ENCODE measurements around the gene ANKRD9.

The ANKRD9 gene

GRCh38 chr14:102508774-102509745, 516 bp downstream of the ANKRD9 start:
- no peaks in the 10 kb centered on the region for H3K27me3 Mint-ChIP-seq
- H3K4me3 Mint-ChIP-seq, result peak overlapping the region; percentile 63
- H3K27ac Mint-ChIP-seq, result no peak overlapping the region
- H3K9me3 Mint-ChIP-seq, result no peaks in the 10 kb centered on the region
- H3K36me3 Mint-ChIP-seq (ENCODE audit: low read depth), result peaks cover 5% of the 10 kb centered on the region
- H3K4me1 Mint-ChIP-seq (ENCODE audit: low read depth), result peaks cover 16% of the 10 kb centered on the region

- Mint-ChIP-seq H3K9me3 (no peaks in the 10 kb centered on the region), H3K27ac (no peak overlapping the region), H3K4me1 (ENCODE audit: low read depth) (peaks cover 16% of the 10 kb centered on the region), H3K4me3 (peak overlapping the region; percentile 63), H3K36me3 (ENCODE audit: low read depth) (peaks cover 5% of the 10 kb centered on the region), H3K27me3 (no peaks in the 10 kb centered on the region)
Observed at GRCh38 chr14:102508410-102508773, 1.2 kb downstream of the ANKRD9 start.

DNA sequence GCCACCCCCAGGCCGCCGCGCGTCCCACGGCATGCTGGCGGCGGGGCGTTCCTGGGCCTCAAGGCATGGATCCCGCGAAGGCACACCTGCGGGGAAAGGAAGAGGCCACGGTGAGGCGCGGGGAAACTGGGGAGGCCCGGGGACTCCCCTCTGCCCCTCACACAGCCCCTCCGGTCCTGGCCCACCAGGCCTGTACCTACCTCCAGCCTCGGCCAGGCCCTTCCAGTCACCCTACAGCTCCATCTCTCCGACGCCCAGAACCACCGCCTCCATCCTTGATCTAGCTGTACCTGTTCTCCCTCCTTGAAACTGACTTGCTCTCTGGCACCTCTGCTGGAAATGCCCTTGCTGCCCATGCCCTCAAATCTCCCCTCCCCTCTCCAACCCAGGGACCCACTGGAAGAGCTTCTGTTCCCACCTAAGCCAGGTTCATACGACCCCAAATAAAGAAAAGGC, 1.7 kb downstream of the ANKRD9 start:
- peaks cover 5% of the 10 kb centered on the region for H3K36me3 Mint-ChIP-seq (ENCODE audit: low read depth)
- H3K4me3 Mint-ChIP-seq, result no peak overlapping the region
- H3K9me3 Mint-ChIP-seq, result no peaks in the 10 kb centered on the region

GRCh38 chr14:102507081-102507856, 2.3 kb downstream of the ANKRD9 start:
- no peaks in the 10 kb centered on the region for H3K27me3 Mint-ChIP-seq
- peaks cover 5% of the 10 kb centered on the region for H3K36me3 Mint-ChIP-seq (ENCODE audit: low read depth)
- H3K4me1 Mint-ChIP-seq (ENCODE audit: low read depth), result peaks cover 16% of the 10 kb centered on the region
- no peak overlapping the region for H3K27ac Mint-ChIP-seq
- no peak overlapping the region for H3K4me3 Mint-ChIP-seq
- H3K9me3 Mint-ChIP-seq, result no peaks in the 10 kb centered on the region

More for the DNA sequence above, 1.7 kb downstream of the ANKRD9 start:
- peaks cover 16% of the 10 kb centered on the region for H3K4me1 Mint-ChIP-seq (ENCODE audit: low read depth)
- H3K27me3 Mint-ChIP-seq, result no peaks in the 10 kb centered on the region
- H3K27ac Mint-ChIP-seq, result no peak overlapping the region

DNA sequence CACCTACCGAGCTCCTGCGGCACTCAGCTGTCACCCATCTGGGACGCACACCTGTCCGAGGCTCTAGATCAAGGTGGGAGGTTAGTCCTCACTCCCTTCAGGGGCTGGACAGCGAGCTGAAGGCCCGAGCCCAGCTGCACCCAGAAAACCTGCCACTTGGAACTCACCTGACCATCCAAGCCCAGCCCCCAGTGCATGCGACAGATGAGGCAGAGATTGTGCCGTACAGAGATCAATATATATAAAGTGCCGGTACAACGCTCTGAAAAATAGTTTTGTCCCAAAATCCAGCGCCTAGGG, 3.0 kb downstream of the ANKRD9 start:
- Mint-ChIP-seq H3K9me3 (no peaks in the 10 kb centered on the region), H3K4me1 (ENCODE audit: low read depth) (peaks cover 14% of the 10 kb centered on the region), H3K27ac (no peak overlapping the region), H3K36me3 (ENCODE audit: low read depth) (peaks cover 5% of the 10 kb centered on the region), H3K27me3 (no peaks in the 10 kb centered on the region), H3K4me3 (no peak overlapping the region)

- Mint-ChIP-seq H3K27me3 (no peaks in the 10 kb centered on the region), H3K27ac (no peak overlapping the region), H3K36me3 (ENCODE audit: low read depth) (peaks cover 5% of the 10 kb centered on the region), H3K9me3 (no peaks in the 10 kb centered on the region), H3K4me3 (no peak overlapping the region), H3K4me1 (ENCODE audit: low read depth) (peaks cover 9% of the 10 kb centered on the region)
Observed at GRCh38 chr14:102505775-102506625, 3.6 kb downstream of the ANKRD9 start.

- Mint-ChIP-seq H3K27ac (no peak overlapping the region), H3K9me3 (no peaks in the 10 kb centered on the region)
Observed at GRCh38 chr14:102505000-102505619, 4.5 kb downstream of the ANKRD9 start.

GRCh38 chr14:102504328-102504999, 5.1 kb downstream of the ANKRD9 start:
- no peaks in the 10 kb centered on the region for H3K9me3 Mint-ChIP-seq
- peaks cover 5% of the 10 kb centered on the region for H3K36me3 Mint-ChIP-seq (ENCODE audit: low read depth)
- no peak overlapping the region for H3K4me3 Mint-ChIP-seq
- no peak overlapping the region for H3K27ac Mint-ChIP-seq
- no peaks in the 10 kb centered on the region for H3K27me3 Mint-ChIP-seq
- peaks cover 8% of the 10 kb centered on the region for H3K4me1 Mint-ChIP-seq (ENCODE audit: low read depth)

More at GRCh38 chr14:102505000-102505619, 4.5 kb downstream of the ANKRD9 start:
- peaks cover 9% of the 10 kb centered on the region for H3K4me1 Mint-ChIP-seq (ENCODE audit: low read depth)
- no peaks in the 10 kb centered on the region for H3K27me3 Mint-ChIP-seq
- H3K4me3 Mint-ChIP-seq, result no peak overlapping the region
- H3K36me3 Mint-ChIP-seq (ENCODE audit: low read depth), result peaks cover 5% of the 10 kb centered on the region

DNA sequence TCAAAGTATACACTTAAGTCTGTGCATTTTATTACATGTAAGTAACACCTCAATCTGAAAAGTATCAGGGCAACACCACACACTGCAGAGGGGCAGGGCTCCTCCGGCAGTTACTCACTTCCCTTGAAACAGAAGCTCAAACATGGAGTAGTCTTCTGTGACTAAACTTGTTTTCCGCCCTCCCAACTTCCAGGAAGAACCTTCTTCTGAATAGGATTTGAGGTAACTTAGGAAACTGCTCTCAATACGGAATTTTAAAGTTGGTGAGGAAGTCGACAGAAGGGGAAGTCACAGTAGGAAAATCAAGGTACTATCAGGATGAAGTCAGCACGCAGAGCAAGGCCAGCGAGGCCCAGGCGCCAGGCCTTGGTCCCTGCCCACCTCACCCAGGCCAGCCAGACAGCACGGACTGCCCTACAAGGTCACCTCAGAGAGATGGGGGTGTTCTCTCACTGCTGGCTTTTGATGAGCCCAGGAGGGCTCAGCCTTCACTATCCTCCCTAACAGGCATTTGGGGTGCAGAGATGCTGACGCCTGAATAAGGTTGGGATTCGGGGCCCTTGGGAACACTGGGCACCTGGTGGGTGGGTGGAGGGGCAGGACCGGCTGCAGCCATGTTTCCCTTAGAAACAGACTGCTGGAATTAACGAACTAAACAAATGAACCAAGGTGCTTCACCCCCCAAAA, 5.8 kb downstream of the ANKRD9 start:
- no peak overlapping the region for H3K4me3 Mint-ChIP-seq
- peaks cover 8% of the 10 kb centered on the region for H3K4me1 Mint-ChIP-seq (ENCODE audit: low read depth)

DNA sequence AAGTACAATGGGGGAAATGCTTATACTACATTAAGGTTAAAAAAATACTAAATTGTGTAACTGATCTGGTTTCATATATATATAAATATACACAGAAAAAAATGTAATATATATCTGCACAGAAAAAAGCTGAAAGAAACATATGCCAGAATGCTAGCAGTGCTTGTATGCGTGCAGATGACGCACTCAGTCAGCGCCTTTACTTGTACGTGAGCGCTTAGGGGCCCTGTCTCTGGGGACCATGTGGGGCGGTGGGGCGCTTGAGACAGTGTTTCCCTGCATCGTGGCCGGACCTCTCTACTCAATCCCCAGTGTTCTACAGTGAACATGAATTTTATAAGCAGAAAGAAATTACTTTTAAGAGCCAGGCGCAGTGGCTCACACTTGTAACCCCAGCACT, 7.0 kb downstream of the ANKRD9 start:
- Mint-ChIP-seq H3K36me3 (ENCODE audit: low read depth) (no peaks in the 10 kb centered on the region), H3K4me1 (ENCODE audit: low read depth) (peaks cover 8% of the 10 kb centered on the region), H3K4me3 (no peak overlapping the region), H3K9me3 (no peaks in the 10 kb centered on the region), H3K27ac (no peak overlapping the region), H3K27me3 (no peaks in the 10 kb centered on the region)

More for the DNA sequence above, 5.8 kb downstream of the ANKRD9 start:
- Mint-ChIP-seq H3K27me3 (no peaks in the 10 kb centered on the region), H3K27ac (no peak overlapping the region), H3K9me3 (no peaks in the 10 kb centered on the region), H3K36me3 (ENCODE audit: low read depth) (peaks cover 5% of the 10 kb centered on the region)

DNA sequence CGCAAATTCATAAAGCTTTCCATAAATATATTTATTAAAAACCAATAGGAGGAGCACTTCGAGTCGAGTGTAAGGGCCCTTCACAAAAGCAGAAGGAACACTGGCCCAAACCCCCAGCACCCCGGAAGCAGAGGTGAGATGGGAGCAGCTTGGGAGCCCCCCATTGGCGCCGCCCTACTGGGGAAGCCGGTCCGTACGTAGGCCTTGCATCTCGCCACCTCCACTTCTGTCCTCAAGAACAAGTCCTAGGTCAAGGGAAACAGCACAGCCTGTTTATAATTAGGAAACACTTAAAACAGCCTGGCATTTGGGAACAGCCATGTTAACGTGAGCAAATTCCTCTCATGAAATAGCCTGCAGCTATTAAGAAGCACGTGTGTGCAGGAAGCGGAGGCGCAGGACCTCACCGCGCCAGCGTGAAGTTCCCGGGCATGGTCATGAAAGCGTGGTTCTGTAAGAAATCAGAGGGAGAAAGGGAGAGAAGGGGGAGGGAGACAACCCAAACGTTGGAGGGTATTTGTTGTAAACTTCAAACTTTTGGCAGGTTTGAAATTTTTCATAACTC, 7.7 kb downstream of the ANKRD9 start:
- Mint-ChIP-seq H3K9me3 (no peaks in the 10 kb centered on the region), H3K36me3 (ENCODE audit: low read depth) (no peaks in the 10 kb centered on the region), H3K27ac (no peak overlapping the region), H3K4me1 (ENCODE audit: low read depth) (peaks cover 8% of the 10 kb centered on the region), H3K4me3 (no peak overlapping the region), H3K27me3 (no peaks in the 10 kb centered on the region)

DNA sequence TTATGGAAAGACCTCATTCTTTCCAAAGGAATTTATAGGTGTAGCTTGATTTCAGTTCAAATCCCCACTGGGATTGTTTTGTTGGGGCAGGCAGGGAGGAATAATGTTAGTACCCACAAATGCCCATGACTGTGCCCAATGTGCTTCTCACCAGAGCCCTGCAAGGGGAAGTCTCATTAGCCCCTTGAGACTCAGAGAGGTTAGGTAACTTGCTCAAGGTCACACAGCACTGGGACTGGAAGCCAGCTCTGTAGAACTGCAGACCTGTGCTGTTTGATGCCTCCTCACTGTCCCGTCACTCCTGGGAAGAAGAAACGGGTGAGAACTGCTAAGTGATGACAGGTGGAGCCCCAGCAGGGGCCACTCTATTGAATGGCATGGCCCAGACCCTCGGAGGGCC, 8.9 kb downstream of the ANKRD9 start:
- Mint-ChIP-seq H3K27ac (peak overlapping the region; percentile 81), H3K9me3 (no peaks in the 10 kb centered on the region), H3K27me3 (no peaks in the 10 kb centered on the region), H3K4me3 (no peak overlapping the region), H3K36me3 (ENCODE audit: low read depth) (no peaks in the 10 kb centered on the region), H3K4me1 (ENCODE audit: low read depth) (peaks cover 8% of the 10 kb centered on the region)

DNA sequence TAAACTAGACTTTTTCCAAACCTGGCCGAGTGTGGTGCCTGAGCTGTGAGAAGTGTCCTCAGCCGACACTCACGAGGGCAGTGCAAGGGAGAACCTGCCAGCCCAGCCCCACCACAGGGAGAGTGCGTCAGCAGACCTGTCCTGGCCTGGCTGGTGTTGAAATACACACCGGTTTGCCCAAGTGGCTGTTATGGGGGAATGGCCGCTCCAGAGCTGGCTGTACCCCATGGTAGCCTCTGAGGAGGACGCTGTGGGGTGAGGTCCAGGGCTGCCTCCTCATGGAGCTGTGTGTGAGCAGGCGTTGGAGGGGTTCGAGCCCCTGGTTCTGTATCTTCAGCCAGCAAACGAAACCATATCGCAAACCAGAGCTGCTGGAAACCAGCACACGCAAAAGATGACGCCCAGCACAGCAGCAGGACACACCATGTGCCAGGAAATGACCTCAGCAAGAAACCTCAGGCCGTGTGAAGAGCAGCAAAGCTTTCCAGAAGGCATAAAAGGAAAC, 9.4 kb downstream of the ANKRD9 start:
- H3K4me1 Mint-ChIP-seq (ENCODE audit: low read depth), result peaks cover 8% of the 10 kb centered on the region
- no peak overlapping the region for H3K4me3 Mint-ChIP-seq
- peak overlapping the region; percentile 81 for H3K27ac Mint-ChIP-seq

More for the DNA sequence above, 9.4 kb downstream of the ANKRD9 start:
- no peaks in the 10 kb centered on the region for H3K36me3 Mint-ChIP-seq (ENCODE audit: low read depth)
- H3K9me3 Mint-ChIP-seq, result no peaks in the 10 kb centered on the region
- H3K27me3 Mint-ChIP-seq, result no peaks in the 10 kb centered on the region

Data from stimulated activated naive CD8-positive, alpha-beta T cell treated with anti-CD3 and anti-CD28 coated beads, Interleukin-15, Interleukin-2, amounts not matched to agents 100 ng/mL and 50 ng/mL, for 24 hours (primary cell).